GM18508 (cell line): ENCODE results near the gene GSX1.

Experiments used
- ATAC-seq: cut with Tn5 transposase; IDR thresholded peaks from one replicate; pipeline ENCODE4 v1.9.1; 2021; ENCODE audit warnings: moderate number of reproducible peaks; ENCODE audit not compliant: insufficient read depth, unreplicated experiment

The GSX1 gene

DNA sequence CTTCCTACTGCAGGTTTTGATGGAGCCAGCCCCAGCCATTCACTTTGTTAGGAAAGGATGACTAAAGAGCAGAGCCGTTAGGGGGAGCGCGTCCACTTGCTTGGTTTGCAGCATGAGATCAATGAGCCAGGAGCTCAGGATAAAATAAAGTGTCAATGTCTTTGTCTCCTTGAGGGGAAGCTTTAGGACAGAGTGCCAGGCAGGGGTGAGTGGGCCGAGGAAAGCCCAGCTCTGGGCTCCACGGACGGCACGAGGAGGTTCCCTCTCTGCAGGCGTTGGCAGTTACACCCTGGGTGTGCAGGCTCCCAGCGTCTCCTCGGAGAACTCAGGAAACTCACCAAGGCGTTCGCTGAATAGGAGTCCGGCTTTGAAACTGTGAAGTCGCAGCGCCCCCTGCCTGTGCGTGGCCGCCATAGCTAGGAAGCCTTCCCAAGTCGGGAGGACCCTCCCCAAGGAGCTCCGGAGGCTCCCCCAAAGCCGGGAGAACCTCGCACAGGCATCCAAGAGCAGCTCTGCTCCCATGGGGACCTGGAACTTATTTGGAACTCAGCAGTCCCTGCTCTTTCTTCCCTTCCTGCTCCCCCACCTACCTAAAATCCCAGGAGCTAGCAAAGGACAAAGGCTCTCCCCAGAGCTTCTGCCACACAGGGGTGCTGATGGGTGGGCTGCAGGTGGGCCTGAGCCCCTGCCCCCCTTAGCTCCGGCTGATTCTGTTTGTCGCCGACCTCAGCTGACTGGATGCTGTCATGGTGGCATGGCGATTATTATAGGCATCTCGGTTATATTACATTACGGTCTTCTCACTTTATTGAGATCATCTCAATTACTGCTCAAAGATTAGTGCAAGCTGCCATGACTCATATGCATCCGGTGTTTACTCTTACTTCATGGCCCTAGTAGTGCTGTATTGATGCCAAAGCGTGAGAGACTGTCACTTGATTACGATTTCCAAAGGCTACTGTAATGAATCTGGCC, 34.4 kb downstream of the GSX1 start:
- ATAC-seq: no peak

DNA sequence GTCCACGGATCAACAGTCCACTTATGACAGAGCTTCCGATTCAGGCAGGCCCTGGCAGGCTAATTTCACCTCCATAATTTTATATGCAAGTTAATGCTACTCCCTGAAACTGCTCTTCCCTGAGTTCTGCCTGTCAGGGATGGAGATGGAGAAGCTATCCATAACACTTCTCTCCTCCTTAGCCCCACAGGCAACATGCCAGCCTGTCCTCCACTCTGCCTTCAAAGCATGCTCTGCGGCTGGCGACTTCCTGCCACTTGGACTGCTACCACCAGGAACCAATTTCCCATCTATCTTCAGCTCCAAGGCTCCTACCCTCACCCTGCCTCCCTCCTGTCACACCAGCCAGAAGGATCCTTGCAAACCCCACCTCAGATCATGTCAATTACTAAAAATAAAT, 35.4 kb downstream of the GSX1 start:
- no peak for ATAC-seq

DNA sequence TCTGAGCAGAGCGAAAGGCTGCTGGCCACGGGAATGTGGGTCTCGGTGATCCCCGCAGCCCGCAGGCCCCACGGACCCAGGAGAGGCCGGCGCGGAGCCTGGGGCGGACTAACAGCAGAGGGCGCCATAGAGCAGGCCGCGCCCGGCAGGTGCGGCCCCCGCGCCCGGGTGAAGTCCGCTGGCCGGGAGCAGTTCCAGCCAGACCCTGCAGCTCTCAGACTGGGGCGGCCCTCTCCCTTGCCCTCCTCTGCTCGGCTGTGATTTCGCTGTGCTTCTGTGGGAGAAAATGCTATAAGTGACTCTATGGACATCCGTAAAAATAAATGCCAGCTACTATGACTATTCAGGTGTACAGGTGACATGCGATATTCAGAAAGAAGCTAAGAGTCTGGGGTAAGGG, 37.7 kb downstream of the GSX1 start:
- ATAC-seq: no peak

DNA sequence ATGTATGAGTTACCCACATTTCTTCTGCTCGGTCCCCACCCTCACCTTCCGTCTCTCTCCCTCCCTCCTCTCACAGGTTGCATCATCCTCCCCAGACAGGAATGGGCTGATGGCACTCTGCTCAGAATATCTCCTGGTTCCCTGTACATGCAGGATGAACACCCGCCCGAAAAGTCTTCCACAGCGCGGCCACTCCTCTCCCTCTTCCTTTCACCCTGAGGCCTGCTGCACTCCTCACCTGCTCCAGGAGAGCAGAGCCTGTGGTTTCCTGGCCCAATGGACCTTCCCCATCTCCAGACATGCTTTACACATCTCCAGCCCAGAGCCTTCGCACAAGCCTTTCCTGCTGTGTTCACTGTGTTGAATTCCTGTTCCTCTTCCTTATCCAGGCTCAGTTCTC, 40.9 kb downstream of the GSX1 start:
- no peak for ATAC-seq

DNA sequence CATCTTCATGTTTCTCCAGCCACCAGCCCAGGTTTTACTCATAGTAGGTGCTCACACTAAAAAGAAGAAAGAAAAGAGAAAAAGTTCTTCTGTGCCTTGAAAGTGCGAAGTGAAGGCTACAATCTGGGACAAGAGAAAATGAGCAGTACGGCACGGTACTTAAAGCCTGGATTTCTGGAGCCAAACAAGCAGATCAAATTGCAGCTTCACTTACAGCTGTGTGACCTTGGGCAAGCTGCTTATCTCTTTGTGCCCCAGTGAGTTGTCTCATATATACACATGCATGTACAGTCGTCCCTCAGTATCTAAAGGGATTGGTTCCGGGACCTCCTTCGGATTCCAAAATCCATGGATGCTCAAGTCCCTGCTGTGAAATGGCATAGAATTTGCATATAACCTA, 41.8 kb downstream of the GSX1 start:
- ATAC-seq: no peak

DNA sequence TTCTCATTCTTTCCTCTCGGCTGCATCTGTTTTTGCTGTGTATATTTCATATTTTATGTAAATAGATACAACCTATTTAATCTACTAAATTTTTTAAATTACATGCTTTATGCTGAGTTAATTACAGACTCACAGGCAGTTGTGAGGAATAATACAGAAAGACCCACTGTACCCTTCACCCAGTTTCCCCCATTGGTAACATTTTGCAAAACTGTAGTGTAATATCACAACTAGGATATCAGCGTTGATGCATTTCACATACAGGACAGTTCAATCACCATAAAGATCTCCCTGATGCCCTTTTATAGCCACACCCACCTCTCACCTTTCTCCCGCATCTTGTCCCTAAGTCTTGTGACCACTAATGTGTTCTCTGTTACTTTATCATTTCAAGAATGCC, 43.5 kb downstream of the GSX1 start:
- ATAC-seq: no peak

DNA sequence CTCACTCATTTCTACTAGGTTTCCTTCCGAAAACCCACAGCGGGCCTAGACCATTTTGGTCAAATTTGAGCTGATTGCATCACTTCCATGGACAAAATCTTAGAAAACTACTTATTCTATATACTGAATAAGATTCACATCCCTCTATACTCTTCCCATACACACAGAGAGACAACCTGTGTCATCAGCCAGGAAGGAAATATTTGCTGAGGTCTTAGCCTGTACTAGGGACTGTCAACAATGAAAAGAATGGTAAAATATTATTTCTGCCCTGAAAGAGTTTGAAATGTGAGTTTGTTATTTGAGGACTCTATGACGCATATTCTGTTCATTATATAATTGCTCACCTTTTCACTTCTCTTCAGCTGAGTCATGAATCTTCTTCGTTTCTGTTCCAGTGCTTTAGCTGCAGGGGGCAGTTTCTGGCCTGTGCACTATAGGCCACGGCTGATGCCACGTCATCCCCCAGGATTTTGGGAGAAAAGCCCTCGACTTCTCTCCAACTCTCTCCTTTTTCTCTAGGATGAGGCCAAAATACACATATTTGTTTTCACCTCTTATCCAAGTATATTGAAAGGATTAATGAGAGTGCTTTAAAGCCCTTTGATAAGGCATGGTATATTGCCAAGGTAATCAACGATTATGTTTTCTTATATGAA, 47.7 kb downstream of the GSX1 start:
- ATAC-seq: no peak

DNA sequence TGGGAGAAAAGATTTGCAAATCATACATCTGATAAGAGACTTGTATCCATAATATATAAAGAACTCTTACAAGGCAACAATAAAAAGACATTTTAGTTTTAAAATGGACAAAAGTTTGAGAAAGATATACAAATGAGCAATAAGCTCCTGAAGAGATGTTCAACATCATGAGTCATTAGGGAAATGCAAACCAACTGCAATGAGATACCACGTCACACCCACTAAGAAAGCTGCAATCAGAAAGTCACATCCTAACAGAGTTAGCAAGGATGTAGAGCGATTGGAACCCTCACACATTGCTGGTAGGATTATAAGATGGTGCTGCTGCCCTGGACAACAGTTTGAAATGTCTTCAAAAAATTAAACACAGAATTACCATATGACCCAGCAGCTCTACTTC, 50.3 kb downstream of the GSX1 start:
- no peak for ATAC-seq
